Posterior cingulate gyrus (tissue), 11 donors: ENCODE results near the gene RGS19.
A peak's percentile ranks its signal among the peaks of the same experiment; 100 is the strongest.

Experiments
- DNase-seq, 10 donors: peaks; one replicate each; pipeline versions ENCODE4 v3.0.0 to v3.0.0-alpha.2; 2020 to 2021; ENCODE audit warnings: mixed read lengths in 3 of 10
- intact Hi-C: fragments of 100-400 bp; cut with DNase I; formaldehyde crosslinking; loops from one replicate; pipeline ENCODE4 v1.15.1; 2023

Gene RGS19

DNA sequence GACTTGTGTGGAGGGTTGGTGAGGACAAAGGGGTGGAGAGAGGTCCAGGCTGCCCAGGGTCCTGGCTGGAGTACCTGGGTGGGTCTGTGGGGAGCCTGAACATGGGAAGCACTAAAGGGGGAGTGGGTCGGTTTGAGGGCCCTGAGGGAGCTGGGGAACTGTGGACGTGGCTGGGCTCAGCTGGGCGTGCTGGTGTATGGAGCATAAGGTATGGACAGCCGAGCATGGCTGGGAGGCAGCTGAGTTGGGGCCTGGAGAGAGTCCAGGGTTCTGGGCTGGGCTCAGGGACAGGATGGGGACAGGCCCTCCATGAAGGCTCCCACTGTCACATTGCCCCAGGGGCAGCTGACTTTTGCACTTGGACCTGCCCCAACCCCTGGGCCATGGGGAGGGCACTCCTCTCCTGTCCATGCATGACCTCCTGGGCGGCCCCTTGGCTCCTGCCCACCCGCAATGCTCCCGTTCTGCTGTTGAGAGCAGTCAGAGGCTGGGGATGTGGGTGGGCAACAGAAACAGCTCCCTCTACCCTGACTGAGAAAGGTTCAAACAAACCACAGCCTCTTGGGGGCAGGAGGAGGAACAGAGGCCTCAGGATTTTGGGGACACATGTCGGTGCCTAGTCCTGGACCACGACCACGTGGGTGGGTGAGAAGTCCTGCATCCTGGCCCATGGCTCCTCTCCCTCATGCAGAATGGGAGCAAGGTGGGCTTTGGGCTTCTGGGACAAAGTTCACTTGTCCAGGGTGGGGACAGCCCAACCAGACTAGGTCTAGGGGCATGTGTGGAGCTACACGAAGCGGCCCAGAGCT lies 38.9 kb downstream of the RGS19 start:
- intact Hi-C loops = no loop called here
- DNase-seq = no peak

DNA sequence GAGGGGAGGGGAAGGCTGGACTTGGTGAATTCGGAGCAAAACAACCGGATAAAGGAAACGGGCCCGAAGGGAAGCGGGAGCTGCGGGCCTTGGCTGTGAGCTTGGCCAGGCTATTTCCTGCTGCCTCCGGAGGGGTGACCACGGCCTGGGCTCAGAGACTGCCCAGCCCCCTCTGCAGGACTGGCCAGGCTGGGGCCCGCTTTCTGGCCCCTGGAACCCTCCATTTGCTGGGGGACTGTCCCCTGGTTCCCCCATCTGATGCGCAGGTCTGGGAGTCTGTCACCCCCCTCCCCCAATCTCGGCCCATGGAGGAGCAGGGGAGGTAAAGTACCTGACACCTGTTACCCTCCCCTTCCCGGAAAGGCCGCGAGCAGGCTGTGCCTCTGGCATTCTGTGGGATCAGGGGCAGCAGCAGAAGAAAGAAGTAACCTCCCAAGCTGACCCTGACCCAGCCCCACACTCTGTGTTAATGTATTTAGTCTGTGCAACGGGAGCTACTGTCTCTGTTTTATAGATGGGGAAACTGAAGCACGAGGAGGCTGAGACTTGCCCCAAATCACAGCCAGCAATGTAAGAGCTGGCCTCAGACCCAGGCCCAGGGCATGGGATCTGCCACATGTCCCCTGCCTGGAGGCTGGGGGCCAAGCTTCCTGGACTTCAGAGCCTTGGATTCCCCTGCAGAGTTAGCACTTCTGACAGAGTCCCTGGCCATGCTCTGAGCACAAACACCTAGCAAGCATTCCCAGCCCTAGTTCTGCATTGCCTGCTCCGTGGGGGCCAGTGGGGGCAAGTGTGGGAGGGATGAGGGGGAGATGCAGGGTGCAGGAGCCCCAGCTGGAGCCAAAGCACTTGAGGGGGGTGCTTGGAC lies 39.8 kb downstream of the RGS19 start:
- intact Hi-C loops = no loop called here

DNA sequence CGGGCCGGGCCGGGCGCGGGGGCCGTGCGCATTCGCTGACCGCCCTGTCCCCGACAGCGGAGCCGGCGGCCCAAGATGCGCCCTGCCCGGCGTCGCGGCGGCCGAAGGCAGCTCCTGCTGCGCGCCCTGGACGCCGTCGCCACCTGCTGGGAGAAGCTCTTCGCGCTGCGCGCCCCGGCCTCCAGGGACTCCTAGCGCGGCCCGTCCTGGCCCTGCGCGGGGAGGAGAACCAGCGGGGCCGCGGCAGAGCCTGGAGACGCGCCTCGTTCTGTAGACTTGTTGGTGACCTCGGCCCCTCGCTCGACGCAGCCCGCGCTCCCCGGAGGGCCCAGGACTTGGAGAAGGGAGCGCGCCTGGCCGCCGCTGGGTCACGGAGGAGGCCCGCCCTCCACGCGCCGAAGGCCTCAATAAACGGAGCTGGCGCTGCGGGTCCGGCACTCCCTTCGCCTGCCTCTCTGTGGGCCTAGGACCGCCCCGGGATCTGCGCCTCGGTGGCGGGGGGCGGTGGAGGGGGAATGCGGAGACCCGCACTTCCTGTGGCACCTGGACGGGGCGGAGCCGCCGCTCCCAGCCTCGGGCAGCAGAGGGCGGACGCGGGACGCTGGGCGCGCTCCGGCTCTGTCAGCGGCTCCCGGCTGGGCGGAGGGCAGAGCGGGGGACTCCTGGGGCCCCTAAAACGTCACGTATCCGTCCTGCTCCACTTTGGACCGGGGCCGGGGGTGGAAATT lies 40.6 kb downstream of the RGS19 start:
- intact Hi-C loops = no loop called here
- DNase-seq = peak in 6 of 10 donors; percentile 28 to 92 (median 46)

More for the DNA sequence above, 39.8 kb downstream of the RGS19 start:
- DNase-seq = no peak

DNA sequence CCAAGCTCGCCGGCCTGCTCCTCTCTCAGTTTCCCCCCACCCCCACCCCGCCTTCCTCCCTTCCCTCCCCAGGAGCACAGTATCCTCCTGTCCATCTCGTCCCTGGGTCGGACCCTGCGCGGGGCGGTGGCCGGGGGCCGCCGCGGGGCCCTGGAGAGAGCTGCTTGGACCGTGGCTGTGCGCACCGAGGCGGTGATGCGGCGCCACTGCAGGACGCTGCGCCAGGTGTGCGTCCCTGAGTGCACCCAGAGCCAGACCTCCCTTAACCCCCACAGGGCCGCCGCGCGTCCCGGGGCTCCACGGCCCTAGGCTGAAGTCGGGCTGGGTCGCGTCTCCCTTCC lies 41.1 kb downstream of the RGS19 start:
- no peak for DNase-seq
- intact Hi-C loops = no loop called here

DNA sequence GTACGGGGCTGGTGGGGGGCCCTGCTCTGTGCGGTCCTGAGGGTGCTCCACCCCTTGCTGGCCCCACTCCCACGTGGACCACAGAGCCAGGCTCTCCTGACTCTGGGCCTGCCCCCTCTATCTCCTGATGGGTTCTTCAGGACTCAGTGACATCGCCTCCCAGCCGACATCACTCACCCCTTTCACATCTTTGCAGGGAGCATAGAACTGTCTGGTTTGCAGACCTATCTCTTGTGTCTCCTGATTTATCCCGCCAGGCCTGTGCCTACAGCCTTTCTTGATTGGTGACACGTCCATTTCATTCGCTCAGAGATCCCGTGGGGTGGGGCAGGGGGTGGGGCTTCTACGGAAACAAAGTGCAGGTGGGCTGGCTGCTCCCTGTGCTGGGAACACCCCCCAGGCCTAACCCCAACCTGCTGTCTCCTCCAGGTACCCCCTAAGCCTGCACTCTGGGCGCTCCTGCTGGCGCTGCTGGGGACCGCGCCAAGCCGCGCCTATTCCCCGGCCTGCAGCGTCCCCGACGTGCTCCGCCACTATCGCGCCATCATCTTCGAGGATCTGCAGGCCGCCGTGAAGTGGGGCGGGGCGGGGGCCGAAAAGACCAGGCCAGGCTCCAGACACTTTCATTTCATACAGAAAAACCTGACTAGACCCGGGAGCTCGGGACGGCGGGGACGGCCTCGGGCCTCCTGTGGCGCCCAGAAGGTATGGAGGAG lies 41.7 kb downstream of the RGS19 start:
- intact Hi-C loops = no loop called here
- no peak for DNase-seq

DNA sequence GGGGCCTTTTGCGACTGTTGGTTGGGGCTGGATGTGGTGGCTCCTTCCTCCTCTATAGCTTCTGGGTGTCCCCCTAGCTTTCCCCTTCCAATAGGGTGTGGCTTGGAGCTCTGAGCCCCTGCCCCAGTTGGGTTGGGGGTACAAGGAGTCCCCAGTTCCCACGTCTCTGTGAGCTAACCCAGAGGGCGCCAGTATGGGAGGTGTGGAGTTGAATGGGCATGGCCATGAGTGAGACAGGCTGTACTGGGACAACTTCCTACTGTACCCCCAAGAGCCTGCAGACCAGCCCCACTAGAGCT lies 42.2 kb downstream of the RGS19 start:
- intact Hi-C loops = no loop called here
- no peak for DNase-seq

DNA sequence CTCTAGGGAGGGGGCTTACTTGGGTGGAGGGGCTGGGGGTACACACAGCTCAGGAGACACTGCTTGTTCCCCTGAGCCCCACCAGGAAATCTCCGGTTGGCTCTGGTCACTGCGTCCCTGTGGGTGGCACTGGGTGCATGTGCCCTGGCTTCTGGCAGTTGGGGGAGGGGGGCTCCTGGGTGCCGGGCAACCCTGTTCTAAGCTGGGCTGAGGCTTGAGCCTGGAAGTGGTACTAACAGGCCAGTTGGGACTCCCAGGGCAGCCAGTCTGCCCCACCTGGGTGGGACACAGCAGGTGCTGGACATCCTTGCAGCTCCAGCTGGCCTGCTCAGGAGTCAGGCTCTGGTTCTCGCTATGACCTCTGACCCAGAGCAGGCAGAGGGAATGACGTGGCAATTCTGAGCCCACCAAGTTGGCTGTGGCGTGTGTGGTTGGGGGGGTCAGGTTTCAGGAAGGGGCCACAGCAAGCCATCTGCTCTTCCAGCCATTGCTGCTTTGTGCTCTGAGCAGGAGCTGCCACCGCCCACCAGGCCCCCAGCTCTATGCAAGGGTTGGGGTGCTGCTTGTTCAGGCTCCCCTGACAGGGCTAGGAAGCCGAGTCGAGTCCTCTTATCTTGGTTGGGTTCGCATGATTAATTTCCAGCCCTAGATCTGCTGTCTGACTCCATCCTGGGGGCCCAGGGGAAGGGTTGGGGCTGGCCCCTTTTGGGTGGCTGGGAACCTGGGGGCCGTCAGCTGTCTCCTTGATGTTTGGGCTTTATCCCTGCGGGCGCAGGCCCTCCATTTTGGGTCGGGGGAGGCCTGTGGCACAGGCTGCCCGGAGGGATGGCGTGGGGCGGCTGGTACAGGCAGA lies 42.7 kb downstream of the RGS19 start:
- intact Hi-C loops = no loop called here
- no peak for DNase-seq

DNA sequence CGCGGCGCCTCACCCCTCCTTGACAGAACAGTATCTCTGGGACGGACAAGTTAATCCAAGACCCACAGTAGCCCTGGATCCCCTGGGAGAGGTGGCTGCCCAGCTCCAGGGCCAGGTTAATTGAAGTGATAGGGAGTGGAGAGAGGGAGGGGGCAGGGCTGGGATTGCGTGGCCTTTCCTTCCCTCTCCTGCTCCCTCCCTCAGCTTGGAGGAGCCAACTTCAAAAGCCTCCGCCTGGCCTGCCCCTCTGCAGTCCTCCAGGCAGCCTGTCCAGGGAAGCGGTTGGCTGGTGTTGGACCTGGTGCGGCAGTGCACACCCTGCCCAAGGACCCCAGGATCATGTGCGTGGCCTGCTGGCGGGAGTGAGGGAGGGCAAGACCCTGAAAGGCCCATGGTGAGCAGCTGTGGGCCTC lies 43.4 kb downstream of the RGS19 start, which contains the start of gene C20orf204:
Gene C20orf204, plus strand, starts transcription at position 250 of the 413 bp plus-strand sequence. Its CDS starts 142 bp downstream, at position 392.
- DNase-seq = no peak
- intact Hi-C loops = no loop called here

DNA sequence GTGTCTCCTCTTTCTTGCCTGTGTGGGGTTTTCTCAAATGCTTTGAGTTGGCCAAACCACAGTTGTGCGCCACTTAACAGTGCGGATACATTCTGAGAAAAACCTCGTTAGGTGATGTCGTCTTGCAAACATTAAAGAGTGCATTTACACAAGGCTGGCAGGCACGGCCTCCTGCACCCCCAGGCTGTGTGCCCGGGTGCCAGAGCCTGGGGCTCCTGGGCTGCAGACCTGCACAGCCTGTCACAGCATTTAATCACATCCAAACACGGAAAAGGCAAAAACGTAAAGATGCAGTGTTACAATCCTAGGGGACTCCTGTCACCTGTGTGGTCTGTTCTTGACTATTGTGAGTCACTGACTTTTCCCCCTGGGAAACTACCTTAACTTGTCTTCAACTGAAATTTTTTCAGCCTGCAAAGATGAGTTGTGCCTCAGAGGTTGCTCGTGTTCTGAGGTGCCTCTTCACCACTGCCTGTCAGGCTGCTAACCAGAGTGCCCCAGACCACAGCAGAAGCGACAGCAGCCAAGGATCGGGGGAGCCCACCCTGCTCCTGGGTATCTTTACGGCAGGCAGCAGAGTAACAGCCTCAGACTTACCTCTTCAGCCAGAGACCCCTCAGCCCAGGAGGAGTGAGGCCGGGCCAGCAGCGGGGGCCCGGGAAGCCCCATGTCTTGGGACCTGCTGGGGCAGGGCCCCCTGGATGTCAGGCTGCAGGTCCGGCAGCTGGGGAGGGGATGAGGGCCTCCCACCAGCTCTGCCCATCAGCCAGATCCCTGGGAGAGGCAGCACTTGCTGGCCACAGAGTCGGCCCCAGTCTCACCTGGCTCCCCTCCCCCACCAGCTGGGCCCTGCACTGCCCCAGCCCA lies 44.0 kb downstream of the RGS19 start:
- no peak for DNase-seq
- intact Hi-C loops = no loop called here

DNA sequence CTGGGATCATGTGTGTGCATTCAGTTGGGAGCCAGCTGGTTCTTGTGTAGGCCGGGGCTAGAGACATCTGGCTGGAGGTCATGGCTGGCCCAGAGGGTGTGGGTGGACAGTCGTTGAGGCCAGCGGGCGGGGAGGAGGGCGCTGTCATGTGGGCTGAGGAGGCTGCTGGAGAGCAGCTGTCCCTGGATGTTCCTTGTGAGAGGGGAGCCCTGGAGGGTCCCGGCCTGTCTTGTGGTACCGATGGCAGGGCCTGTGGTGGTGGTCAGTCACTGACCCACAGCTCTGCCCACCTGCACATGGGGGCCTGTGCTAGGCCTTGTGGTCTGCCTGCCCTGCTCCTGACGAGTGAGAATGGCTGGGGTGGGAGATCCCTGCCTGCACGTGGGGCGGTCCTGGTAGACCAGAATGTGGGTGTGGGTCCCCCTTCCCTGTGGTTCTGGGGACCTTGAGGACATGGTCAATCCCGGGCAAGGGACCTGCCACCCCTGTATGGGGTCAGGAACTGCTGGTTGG lies 45.3 kb downstream of the RGS19 start:
- DNase-seq = no peak
- intact Hi-C loops = no loop called here

DNA sequence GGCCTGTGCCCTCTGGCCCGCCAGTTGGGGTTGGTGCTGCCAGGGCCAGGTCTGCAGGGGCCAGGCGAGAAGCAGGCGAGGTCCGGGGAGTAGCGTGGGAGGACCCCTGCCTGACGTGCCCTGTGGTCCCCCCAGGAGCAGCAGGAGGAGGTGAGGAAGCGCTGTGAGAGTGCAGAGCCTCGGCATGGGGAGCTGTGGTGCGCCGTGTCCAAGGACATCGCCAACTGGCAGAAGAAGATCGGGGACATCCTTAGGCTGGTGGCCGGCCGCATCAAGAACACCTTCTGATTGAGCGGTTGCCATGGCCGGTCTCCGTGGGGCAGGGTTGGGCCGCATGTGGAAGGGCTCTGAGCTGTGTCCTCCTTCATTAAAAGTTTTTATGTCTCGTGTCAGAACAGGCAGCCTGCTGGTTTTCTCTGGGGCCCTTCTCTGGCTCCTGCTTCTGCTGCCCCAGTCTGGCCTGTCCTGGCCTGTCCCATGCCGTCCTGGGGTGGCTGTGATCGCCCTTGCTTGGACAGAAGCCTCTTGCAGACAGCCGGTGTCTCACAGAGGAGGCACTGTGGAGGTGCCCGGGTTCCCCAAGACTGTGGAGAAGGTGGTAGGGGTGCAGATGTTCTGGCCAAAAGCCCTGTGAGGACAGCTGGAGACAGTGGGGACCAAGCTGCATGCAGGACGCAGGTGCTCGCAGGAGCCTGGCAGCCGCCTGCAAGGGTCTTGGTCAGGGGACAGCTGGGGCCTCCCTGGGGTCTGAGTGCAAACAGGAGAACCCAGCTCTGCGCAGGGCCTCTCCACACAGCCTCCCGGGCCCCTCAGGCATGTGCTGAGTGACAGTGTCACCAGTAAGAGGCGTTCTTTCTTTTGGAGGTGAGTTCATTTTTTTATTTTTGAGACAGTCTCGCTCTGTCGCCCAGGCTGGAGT lies 46.4 kb downstream of the RGS19 start:
- intact Hi-C loops = no loop called here
- peak in 1 of 10 donors; percentile 68 for DNase-seq

DNA sequence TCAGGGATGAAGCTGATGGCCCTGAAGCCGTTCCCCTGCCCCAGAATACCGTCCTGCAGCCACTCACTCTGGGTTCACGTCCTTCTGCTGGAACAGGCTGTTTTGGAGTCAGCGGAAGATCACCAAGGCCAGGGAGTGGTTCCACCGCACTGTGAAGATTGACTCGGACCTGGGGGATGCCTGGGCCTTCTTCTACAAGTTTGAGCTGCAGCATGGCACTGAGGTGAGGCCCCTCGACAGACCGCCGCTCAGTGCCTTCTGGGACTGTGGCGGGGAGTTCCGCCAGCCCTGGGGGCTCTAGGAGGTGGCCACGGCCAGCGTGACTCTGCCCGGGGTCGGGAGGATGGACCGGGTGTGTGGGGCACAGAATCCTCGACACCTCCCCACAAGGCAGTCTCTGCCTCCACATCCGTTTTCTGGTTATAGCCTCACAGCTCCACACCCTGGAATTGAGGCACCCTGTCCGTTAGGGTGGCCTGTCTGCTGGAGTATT lies 47.5 kb downstream of the RGS19 start:
- intact Hi-C loops = no loop called here
- DNase-seq = peak in 1 of 10 donors; percentile 67

DNA sequence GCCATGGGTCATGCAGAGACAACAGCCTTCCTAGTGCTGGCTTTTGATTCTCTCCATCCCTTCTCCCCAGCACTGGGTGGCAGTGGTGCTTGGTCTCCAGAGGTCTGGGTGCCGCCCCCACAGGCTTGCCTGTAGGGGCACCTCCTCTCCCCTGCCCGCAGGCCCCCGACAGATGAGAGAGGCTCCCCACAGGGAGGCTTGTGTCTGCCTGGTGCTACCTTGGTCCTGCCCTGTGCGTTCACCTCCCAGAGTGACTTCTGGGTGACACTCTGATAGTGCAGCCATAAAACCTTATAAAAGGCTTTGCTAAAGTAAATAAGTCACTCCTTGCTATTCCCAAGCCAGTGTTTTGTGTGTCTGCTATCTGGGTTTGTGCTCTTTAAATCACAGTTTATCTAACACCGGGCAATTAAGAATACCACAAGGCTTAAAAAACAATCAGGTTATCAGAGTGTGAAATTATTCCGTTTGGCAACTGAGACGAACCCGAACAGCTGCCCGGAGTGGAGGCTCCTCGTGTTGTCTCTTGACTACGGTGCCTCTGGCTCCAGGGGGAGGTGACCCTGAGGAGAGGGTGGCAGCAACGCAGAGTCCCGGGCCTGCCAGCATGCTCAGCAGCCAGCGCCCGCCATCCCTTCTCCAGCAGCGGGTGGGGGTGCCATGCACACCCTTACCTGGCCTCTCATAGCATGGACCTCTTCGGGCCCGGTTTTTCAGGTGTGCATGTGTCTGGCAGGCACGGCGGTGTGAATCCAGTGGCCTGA lies 48.8 kb downstream of the RGS19 start:
- no peak for DNase-seq
- intact Hi-C loops = no loop called here

DNA sequence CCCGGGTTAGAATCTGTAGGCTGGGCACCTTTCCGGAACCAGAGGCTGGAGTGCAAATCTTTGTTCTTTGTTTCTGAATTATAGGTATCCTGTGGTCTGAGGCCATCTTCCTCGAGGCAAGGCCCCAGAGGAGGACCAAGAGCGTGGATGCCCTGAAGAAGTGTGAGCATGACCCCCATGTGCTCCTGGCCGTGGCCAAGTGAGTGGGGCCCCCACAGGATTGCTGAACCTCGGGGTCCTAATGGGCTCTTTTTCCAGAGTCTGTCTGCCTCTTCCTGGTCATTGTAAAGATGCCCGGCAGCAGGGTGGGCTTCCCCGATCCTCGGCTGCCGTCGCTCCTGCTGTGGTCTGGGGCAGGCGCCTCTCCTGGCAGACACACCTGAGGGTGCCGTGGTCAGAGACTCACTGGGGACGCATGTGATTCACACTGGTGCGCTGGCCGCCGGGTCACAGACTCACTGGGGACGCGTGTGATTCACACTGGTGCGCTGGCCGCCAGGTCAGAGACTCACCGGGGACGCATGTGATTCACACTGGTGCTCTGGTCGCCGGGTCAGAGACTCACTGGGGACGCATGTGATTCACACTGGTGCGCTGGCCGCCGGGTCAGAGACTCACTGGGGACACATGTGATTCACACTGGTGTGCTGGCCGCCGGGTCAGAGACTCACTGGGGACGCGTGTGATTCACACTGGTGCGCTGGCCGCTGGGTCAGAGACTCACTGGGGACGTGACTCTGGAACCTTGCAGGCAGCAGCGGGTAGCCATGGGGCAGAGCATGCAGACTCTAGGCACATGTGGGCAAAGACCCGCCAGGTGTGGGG lies 49.8 kb downstream of the RGS19 start:
- intact Hi-C loops = no loop called here
- DNase-seq = peak in 1 of 10 donors; percentile 71

DNA sequence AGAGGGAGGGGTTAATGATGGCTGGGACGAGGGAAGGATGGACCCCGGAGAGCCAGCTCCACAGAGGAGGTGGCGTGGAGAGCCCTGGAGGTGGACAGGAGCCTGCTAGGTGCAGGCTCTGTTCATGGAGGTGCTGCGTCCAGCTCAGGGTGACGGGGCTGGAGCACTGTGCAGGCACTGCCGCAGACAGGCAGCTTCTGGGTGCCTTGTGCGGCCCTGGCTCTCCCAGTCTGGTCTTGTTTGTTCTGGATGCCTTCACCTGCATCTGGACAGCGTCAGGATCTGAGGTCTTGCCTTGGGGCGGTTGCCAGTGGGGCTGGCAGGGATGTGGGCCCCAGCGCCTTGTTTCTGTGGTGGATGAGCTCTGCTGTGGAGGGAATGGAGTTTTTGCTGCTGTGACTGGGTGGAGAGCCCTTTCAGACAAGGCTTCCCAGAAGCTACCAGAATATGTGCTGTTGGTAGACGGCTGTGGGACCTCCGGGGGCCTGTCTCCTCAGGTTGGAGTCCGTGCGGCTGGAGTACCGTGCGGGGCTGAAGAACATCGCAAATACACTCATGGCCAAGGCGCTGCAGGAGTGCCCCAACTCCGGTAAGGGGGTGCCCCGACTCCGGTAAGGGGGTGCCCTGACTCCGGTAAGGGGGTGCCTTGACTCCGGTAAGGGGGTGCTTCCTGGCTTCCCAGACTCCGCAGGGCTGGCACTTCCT lies 51.2 kb downstream of the RGS19 start:
- intact Hi-C loops = no loop called here
- DNase-seq = peak in 1 of 10 donors; percentile 74
